GM18520 (cell line): ENCODE measurements around the gene TARBP2.

Source experiments
- ATAC-seq: cut with Tn5 transposase; IDR thresholded peaks from one replicate; pipeline ENCODE4 v1.9.1; 2021; ENCODE audit not compliant: unreplicated experiment

Gene TARBP2

GRCh38 chr12:53495903-53496751, 5.0 kb upstream of the TARBP2 start:
- ATAC-seq: no peak

DNA sequence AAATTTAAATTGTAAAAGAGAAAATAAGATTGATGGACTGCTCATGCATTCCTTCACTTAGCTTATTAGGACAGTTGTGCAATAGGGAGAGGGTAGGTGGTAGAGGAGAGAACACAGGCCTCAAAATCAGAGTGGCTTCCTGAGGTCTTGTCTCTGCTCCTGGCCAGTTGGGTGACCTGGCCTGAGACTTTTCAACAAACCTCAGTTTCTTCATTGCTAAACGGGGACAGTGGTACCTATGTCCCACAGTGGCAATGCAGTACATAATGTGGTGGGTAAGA, 4.4 kb upstream of the TARBP2 start:
- no peak for ATAC-seq

GRCh38 chr12:53497461-53497860, 3.6 kb upstream of the TARBP2 start:
- ATAC-seq: no peak

- ATAC-seq: no peak
Measured at GRCh38 chr12:53498235-53498630, 2.9 kb upstream of the TARBP2 start.

DNA sequence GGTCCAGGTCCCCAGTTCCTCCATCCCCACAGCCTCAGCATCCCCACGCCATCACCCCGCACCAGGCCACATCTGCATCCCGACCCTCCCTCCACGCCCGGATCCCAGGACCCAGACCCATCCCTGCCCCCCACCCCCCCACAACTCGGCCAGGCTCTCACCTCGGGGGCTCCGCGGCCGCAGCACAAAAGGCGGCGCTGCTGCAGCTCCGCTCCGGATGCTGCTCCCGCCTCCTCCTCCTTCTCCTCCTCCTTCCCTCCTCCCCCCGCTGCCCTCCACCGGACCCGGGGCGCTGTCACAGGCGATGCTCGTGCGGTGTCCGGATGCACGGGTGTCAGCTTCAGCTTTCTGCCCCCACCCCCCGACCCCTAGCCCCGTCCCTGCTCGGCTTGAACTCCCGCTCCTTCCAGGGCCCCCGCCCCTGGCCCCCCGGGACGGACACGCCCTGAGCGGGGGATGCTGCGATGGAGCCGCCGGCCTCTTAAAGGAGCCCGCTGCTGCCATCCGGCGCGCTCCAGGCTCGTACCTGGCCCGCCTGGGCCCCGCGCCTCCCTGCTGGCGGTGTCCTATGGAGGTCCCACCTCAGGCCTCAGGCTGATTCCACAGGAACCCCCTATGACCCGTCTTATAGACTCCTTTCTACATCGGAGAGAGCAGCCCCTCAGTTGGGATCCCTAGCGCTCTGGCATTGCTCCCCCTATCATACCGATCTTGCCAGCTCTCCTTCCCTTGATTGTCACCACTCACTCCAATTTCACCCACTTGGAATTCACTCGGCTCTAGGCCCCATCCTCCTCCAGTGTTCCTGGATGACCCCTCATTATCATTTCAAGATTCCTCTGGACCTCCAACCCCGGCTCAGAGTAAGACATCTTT, 1.6 kb upstream of the TARBP2 start, which contains the start of gene MAP3K12:
Gene MAP3K12 (minus strand): TSS at position 193 of the 876 bp plus-strand sequence. CDS start 12,067 bp downstream, outside the sequence.
- ATAC-seq: no peak

- no peak for ATAC-seq
Measured at GRCh38 chr12:53500142-53500775, 824 bp upstream of the TARBP2 start.

DNA sequence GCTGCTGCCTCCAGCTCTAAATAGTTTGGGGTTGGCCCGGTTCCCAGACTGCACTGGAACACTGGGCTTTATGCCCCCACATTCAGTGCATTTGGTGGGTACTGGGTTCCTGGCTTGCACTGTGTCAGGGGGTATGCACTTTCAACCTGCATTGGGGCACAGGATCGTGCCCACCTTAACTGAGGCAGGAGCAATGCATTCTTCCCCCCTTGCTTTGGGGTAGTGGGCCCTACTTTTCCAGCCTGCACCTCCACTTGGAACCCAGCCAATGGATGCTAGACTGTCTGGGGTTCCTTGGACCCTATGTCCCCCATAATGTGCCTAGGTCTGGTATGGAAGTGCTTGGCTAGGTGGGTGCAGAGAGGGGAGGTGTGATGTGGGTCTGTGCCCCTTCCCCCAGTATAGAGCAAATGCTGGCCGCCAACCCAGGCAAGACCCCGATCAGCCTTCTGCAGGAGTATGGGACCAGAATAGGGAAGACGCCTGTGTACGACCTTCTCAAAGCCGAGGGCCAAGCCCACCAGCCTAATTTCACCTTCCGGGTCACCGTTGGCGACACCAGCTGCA, 615 bp downstream of the TARBP2 start:
- ATAC-seq: no peak

DNA sequence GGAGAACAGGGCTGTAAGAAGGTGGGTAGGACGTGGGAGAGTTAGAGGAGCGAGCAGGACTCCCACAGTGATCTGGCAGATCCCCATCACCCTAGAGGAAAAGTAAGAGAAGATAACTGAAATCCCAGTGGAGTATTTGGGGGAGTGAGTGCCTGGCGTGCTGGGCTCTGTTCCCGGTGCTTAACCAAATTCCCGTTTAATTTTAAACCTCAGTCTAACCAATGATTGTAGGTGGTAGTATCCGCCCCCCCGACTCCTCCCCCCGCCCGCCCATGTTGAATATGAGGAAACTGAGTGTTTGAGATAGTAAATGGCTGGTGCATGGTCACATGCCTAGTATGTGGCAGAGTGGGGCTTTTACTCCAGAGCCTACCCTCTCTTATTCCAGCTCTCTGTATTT, 1.2 kb downstream of the TARBP2 start:
- no peak for ATAC-seq

DNA sequence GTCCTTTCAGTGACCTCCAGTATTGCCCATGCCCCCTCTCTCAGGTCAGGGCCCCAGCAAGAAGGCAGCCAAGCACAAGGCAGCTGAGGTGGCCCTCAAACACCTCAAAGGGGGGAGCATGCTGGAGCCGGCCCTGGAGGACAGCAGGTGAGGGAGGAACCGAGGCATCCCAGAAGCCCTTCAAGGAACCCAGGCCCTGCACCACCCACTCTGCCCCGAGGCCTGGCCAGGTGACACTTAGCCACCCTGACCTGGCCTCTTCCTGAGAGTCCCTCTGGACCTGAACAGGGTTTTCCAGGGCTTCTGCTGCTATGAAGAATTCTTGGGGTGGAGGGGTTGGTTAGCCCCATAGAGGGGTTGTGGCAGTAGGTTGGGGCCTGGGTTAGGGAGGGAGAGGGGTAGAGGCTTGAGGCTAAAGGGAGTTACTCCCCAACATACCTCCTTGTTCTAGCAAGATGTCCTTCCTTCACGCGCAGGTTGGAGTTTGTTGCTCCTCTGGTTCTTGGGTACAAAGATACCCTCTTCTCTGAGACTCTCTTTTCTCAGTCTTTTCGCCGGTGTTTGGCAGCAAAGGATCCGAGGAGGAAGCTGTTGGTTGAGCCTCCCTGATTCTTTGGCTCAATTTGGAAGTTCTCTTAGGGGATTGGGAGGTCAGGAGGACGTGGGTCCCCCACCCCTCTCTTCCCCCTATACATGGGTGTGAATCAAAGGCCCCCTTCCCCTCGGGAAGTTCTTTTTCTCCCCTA, 2.1 kb downstream of the TARBP2 start:
- ATAC-seq: no peak

DNA sequence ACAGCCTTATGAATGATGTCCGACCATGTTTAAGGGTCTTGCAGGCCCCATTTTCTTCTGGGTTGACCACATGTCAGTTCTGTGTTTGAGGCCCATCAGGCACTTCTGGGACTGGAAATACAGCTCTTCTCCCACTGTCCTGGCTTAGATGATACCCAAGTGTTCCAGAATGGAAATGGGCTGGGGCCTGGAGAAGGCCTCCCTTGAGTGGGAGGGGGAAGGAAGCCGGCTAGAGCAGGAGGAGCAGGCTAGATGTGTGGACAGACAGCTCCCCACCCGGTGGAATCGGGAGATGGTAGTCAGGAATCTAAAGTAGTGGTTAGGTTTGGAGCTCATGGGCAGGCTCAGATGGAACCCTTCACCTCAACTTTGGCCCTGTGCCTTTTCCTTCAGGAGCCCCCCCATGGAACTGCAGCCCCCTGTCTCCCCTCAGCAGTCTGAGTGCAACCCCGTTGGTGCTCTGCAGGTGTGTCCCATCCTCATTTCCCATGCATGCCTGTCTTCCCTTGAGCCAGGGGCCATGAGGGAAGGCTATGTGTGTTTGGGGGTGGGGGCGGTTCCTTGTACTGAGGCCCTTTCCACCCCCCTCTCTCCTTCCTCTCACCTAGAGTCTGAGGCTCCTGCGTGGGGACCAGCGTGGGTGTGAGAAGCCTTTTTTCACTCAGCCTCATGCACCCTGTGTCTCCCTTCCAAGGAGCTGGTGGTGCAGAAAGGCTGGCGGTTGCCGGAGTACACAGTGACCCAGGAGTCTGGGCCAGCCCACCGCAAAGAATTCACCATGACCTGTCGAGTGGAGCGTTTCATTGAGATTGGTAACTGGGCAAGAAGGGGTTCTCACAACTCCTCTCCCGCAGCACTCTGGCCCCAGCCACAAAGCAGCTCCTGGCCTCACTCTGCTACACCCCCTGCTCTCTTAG, 3.2 kb downstream of the TARBP2 start:
- no peak for ATAC-seq

GRCh38 chr12:53505086-53505485, 4.0 kb downstream of the TARBP2 start:
- ATAC-seq: no peak

DNA sequence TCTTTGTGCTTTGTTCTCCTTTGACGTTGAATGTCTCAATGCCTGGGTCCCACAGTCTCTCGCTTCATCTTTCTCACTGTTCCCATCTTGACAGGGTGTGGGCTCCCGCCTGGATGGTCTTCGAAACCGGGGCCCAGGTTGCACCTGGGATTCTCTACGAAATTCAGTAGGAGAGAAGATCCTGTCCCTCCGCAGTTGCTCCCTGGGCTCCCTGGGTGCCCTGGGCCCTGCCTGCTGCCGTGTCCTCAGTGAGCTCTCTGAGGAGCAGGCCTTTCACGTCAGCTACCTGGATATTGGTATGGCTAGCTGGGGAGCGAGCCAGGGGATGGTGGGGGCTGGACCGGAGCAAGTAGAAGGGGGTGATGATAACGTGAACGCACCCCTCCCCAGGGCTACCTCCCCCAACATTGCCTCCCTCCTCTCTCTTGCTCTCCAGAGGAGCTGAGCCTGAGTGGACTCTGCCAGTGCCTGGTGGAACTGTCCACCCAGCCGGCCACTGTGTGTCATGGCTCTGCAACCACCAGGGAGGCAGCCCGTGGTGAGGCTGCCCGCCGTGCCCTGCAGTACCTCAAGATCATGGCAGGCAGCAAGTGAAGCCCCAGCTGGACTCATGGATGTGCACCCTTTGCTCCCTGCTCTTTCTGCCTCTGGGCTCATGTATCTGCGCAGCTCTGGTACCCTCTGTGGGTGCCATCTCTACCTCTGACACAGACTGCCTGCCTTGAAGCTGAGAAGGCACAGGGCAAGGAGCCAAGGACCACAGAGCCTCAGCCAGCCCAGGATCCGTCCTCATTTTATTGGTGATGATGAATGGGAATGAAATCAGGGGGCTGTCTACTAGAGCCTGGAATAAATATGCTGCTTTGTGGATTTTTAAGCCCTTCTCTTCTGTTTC, 4.7 kb downstream of the TARBP2 start:
- no peak for ATAC-seq

DNA sequence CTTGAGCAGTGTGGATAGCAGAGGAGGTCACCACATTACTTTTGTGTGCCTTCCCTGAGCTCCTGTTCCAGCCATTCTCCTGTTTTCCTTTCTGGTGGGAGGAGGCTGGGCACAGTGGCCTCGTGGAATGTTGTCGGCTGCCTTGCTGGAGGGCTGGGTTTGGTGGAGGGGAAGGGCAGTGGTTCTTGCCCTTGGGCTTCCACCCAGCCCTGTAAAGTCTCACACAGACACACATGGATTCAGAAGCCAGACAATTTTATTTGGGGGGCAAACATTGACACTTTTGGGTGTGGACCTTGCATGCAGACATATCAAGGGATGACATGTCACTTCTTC, 5.3 kb downstream of the TARBP2 start:
- ATAC-seq: no peak

- no peak for ATAC-seq
Measured at GRCh38 chr12:53506881-53507602, 6.0 kb downstream of the TARBP2 start, which contains the start of gene NPFF. NPFF (minus strand) TSS chr12:53507484; CDS start chr12:53507474, 10 bp downstream.

- ATAC-seq: no peak
Measured at GRCh38 chr12:53507603-53507885, 6.5 kb downstream of the TARBP2 start.

- peak; percentile 77 for ATAC-seq
Measured at GRCh38 chr12:53508534-53509170, 7.6 kb downstream of the TARBP2 start.

DNA sequence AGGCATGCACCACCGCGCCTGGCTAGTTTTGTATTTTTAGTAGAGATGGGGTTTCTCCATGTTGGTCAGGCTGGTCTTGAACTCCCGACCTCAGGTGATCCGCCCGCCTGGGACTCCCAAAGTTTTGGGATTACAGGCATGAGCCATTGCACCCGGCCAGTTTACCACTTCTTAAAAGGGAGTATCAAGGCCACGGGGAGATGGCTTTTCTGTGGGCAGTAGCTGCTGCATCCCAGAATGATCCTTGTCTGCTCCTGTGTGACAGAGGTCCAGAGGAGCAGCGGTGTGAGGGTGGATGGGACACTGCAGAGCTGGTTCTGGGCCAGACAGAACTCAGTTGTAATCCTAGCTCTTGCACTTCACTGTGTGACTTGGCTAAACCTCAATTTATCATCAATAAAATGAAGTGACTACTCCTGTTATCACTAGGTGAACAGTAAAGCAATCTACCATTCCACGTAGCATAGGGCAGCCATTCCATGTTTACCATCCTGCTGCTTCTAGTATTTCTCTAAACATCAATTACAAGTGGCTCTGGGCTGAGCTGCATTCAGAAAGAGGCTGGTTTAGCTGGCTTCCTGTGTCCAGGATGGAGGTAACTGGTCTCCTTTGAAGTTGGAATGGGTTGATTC, 9.2 kb downstream of the TARBP2 start:
- no peak for ATAC-seq
